Measurements from ENCODE around the gene CWC27. TPM values are rescaled to one million over a fixed set of nuclear protein-coding genes. Genes with fewer than 3 reads are reported as not detected.

The CWC27 gene
- total RNA-seq, 4 donors from 2014 or later = 8.8 to 38.1 (median 17.6) TPM

DNA sequence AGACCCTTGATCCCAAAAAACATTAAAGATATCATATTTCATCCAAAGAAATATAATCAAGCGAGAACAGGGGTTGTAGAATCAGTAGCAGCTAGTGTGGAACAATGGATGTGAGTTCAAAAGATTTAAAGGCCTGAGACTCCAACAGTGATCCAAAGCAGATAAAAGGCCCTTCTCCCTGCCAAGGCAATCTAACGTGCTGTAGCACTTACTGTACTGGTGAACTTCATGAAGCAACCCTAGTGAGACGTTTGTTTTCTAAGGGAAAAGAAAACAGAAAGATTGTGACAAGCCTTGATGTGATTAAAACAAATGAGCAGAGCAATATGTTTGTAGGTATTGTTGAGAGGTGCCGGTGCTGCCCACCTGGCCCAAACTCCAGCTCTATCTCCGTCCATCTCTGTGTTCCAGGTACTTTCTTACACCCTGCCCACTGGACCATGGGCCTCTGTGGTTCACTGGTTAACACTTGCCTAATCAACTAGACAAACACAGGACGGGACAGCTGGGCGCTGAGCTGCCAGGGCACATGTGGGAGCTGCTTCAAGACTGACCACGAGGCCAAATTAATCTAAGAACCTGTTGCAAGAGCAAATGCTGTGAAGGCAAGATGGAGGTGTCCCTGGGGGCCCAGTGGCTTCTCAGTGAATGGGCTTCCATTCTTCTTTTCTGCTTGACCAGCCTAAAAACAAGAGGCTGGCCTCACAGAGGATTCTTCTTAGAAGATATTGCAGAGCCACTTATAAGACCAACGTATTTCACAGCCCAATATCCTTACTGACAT lies 265.5 kb downstream of the CWC27 start:
- 83 to 86% methylated on average over 9 of the region's 9 CpGs for WGBS, 2 donors
- Histone ChIP-seq H3K4me3 (no peak overlapping the region), H3K27ac (peak overlapping the region in 3 of 4 donors; percentile 94 to 96 (median 96)), H3K27me3 (no peaks in the 10 kb centered on the region), H3K36me3 (no peaks in the 10 kb centered on the region), H3K4me1 (peaks cover 0 to 29% (median 11%) of the 10 kb centered on the region in 4 donors), H3K9me3 (no peaks in the 10 kb centered on the region)
- DNase-seq (ENCODE audit: low spot score in 2 of 2) = no peak
- TF ChIP-seq POLR2A (IDR thresholded peaks at IDR 0.05) (no peak), EP300 (IDR thresholded peaks at IDR 0.05) (no peak)
- TF ChIP-seq, protein P1, sequence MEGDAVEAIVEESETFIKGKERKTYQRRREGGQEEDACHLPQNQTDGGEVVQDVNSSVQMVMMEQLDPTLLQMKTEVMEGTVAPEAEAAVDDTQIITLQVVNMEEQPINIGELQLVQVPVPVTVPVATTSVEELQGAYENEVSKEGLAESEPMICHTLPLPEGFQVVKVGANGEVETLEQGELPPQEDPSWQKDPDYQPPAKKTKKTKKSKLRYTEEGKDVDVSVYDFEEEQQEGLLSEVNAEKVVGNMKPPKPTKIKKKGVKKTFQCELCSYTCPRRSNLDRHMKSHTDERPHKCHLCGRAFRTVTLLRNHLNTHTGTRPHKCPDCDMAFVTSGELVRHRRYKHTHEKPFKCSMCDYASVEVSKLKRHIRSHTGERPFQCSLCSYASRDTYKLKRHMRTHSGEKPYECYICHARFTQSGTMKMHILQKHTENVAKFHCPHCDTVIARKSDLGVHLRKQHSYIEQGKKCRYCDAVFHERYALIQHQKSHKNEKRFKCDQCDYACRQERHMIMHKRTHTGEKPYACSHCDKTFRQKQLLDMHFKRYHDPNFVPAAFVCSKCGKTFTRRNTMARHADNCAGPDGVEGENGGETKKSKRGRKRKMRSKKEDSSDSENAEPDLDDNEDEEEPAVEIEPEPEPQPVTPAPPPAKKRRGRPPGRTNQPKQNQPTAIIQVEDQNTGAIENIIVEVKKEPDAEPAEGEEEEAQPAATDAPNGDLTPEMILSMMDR (IDR thresholded peaks at IDR 0.05) = no peak

DNA sequence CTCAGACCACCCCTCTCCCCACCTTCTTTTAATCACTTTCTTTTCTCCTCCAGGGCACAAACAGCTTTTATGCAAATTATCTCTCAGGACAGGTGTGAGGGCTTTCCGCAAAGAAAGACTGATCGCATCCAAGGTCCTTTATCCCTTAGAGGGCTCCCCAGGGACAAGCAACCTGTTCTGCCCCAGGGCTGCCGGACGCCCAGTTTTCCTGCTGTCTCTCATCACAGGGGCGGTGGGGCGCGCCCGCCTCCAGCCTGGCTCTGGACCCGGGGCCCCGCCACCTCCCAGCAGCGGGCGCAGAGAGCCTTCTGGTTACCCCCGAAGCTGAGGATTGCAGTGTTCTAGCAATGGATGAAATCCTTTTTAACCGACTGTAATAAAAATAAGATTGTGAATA lies 266.1 kb downstream of the CWC27 start:
- Histone ChIP-seq H3K27me3 (no peaks in the 10 kb centered on the region), H3K36me3 (no peaks in the 10 kb centered on the region), H3K4me3 (peak overlapping the region; percentile 50 to 73 (median 58)), H3K9me3 (no peaks in the 10 kb centered on the region), H3K27ac (peak overlapping the region; percentile 85 to 96 (median 95)), H3K4me1 (peaks cover 0 to 29% (median 11%) of the 10 kb centered on the region in 4 donors)
- no peak for DNase-seq (ENCODE audit: low spot score in 2 of 2)
- TF ChIP-seq, protein P1 (IDR thresholded peaks at IDR 0.05) = no peak
- TF ChIP-seq POLR2A (IDR thresholded peaks at IDR 0.05) (no peak), EP300 (IDR thresholded peaks at IDR 0.05) (no peak)
- 64 to 76% methylated on average over 14 of the region's 14 CpGs for WGBS, 2 donors

- peak overlapping the region; percentile 85 to 96 (median 95) for H3K27ac ChIP-seq
- H3K36me3 ChIP-seq = no peaks in the 10 kb centered on the region
- peak overlapping the region; percentile 50 to 73 (median 58) for H3K4me3 ChIP-seq
- 1 to 4% methylated on average over 55 to 60 of the region's 68 CpGs for WGBS, 2 donors
- H3K9me3 ChIP-seq = no peaks in the 10 kb centered on the region
- peak; percentile 66 to 77 for DNase-seq (ENCODE audit: low spot score in 2 of 2)
- TF ChIP-seq EP300 (IDR thresholded peaks at IDR 0.05) (peak in 1 of 2 donors; percentile 82), POLR2A (IDR thresholded peaks at IDR 0.05) (peak; percentile 20 to 40)
- TF ChIP-seq, protein P1 (IDR thresholded peaks at IDR 0.05) = peak in 2 of 5 experiments; percentile 53 to 59
- peaks cover 0 to 29% (median 11%) of the 10 kb centered on the region in 4 donors for H3K4me1 ChIP-seq
- H3K27me3 ChIP-seq = no peaks in the 10 kb centered on the region
Observed at GRCh38 chr5:65035211-65036206, 266.8 kb downstream of the CWC27 start.

- WGBS, 2 donors = 68% methylated on average over 9 of the region's 9 CpGs
- Histone ChIP-seq H3K9me3 (no peaks in the 10 kb centered on the region), H3K4me3 (no peak overlapping the region), H3K36me3 (no peaks in the 10 kb centered on the region), H3K4me1 (peaks cover 0 to 29% (median 11%) of the 10 kb centered on the region in 4 donors), H3K27ac (peak overlapping the region in 2 of 4 donors; percentile 43 to 96), H3K27me3 (no peaks in the 10 kb centered on the region)
- TF ChIP-seq, protein P1 (IDR thresholded peaks at IDR 0.05) = peak in 1 of 5 experiments; percentile 16
- no peak for TF ChIP-seq EP300 (IDR thresholded peaks at IDR 0.05)
- DNase-seq (ENCODE audit: low spot score in 2 of 2) = no peak
Observed at GRCh38 chr5:65037831-65038815, 269.4 kb downstream of the CWC27 start.
